Stimulated activated CD4-positive, alpha-beta T cell treated with anti-CD3 and anti-CD28 coated beads, Interleukin-1b, Interleukin-23, amount 100 ng/mL, for 24 hours (primary cell): Measurements from ENCODE around the gene TMEM17.
A peak's percentile ranks its signal among the peaks of the same experiment; 100 is the strongest.

Experiments used
- DNase-seq, 4 experiments: peaks; one replicate each; pipeline ENCODE4 v3.0.0-alpha.2; 2020; ENCODE audit warnings: low read depth in 4 of 4, low spot score in 1 of 4

Gene TMEM17

DNA sequence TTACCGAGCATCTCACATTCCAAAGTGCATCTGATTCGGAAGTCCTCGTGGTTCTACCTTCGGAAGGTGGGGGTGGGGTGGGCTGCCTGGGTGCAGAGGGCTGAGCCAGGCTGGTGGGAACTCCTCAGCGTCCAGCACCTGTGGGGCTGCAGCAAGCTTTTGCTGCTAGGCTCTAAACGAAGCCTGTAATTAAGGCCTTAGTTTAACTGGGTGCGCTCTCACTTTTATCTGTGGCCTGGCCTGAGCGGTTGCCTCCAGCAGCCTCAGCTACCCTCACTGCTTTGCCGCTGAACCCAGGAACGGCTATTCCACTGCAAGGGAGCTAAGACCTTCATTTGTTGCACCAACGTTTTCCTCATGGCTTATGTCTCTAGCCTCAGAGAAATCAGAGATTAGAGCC lies 48.4 kb downstream of the TMEM17 start:
- DNase-seq = no peak

DNA sequence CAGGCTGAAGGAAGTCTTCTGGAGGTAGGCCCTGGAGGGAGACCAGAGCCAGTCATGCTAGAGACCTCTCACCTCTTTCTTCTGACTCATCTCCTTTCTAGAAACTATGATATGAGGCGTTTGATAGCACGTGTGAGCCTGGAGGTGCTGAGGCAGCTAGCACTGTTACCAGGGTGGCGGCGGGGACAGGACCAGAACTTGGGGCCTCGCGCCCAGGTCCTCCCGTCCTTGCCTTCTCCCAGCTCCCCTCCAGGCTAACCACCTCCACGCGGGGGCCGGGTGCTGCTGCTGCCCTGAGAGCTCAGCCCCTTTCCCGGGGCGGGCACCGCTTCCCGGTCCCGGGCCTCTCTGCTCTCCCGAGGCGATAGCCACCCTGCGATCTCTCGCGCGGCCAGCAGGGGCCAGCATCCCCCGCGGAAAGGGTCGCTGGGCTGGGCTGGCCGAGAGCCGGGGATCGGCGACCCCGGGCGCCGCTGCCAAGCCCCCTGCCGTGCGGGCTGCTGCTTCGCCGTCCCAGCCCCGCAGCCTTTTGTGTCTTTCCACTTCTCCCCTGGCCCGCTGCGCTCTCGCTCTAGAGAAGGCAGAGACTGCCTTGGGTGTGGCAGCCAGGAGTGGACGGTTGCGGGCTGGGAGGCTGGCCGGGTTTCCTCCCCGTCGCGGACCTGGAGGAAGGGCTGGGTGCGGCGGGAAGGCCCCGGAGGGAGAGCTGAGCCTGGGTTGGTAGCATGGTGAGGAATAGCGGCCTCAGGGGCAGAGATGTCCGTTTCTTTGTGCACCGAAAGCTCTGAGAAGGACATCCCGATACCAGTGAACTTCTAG lies 49.1 kb downstream of the TMEM17 start:
- DNase-seq = peak; percentile 38 to 50 (median 44)

DNA sequence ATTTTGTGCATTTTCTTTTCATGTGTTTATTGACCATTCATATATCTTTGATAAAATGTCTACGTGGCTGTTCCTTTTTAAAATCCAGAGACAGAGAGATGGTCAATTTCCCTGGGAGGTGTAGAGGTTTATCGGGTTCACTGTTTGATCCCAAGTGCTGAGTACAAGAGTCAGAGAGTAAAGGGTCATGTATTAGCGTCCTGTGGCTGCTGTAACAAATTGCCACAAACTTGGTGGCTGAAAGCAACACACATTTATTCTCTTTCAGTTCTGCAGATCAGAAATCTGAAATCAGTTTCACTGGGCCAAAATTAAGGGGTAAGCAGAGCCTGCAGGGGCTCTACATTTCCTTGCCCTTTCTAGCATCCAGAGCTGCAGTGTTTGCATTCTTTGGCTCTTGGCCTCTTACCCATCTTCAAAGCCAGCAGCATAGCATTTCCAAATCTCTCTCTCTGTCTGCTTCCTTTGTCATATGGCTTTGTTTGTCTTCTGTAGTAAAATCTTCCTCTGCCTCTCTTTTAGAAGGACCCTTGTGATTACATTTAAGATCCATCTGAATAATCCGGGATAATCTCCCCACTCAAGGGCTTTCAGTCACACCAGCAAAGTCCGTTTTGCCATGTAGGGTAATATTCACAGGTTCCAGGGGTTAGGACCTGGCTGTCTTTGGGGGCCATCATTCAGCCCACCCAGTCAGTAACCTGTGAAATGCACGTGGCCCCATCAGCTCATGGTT lies 49.9 kb downstream of the TMEM17 start:
- no peak for DNase-seq

DNA sequence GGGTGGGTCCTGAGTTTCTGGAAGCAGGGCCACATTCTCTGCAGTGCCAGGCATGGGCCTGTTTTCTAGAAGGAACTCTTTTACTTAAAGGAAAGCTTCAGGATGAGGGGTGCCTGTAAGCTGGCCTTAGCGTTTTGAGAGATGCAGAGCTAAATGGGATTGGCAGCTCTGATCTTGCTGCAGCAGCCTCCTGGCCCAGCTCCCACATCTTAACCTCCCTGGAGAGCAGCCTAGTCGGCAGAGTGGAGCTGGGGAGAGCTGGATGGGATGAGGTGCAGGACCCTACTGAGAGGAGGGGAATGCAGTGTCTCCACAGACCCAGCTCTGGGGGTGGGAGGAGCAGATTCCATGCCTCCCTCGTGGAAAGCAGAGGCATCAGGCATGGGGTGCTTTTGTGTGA lies 52.0 kb downstream of the TMEM17 start:
- no peak for DNase-seq

DNA sequence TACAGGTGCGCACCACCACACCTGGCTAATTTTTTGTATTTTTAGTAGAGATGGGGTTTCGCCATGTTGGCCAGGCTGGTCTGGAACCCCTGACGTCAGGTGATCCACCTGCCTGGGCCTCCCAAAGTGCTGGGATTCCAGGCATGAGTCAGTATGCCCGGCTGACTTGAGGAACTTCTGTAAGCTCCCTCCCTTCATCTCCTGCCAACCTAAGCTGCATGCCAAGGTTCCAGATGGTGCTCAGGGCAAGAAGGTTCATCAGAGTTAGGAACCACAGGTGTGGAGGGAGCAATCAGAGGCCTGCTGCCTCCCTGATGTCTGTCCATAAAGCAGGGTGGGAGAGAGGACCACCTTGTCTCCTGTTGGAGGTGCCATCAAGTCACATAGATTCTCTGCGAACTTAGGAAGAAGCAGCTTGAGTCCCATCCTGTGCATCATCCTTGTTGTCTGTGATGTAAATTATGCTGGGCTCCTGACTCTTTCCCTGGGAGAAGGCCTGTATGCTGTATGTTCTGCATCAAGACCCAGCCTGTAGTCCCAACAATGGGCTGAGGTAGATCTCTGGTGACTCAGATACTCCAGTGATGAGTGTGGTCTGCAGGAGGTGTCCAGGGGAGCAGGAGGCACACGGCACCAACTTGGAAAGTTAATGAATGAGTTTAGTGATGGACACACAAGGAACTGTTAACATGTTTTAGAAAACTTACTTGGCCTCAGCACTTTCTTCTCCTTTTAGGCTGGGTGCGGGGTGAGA lies 53.1 kb downstream of the TMEM17 start:
- no peak for DNase-seq

DNA sequence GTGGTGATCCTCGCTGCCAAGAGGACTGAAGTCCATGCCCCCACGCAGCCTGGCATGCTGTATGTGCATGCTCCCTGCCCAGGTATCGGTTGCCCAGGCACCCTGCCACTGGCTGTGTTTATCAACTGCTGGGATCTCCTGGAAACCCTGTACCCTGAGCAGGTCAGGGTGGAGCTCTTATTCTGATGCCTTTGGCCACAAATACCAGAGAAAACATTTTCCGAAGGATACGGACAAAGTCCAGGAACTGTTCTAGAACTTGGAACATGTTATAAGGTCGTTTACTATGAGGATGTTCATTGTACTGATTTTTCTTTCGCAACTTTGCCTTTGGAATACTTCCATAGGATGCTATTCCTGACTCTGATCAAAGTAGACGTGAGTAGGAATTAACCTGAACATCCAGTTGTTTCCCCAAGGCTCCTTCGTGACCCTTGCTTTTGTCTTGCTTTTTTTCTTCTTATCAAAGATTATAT lies 55.2 kb downstream of the TMEM17 start:
- no peak for DNase-seq
